RWPE1 (cell line): ENCODE measurements around the gene NBAS.

ENCODE experiments used
- CTCF ChIA-PET: fragments of 350-600 bp; sonication (Branson Sonifier 250); formaldehyde crosslinking; extraction: SDS; loops from one replicate; lab custom pipeline; 2021; lab: Yijun Ruan, JAX
- POLR2A ChIA-PET: fragments of 400-600 bp; formaldehyde crosslinking; extraction: SDS; loops from one replicate; lab custom pipeline; 2020; ENCODE audit warnings: antibody characterized with exemption; ENCODE audit not compliant: low non-redundant PET; lab: Yijun Ruan, JAX
- DNase-seq: peaks from one replicate; pipeline ENCODE4 v3.0.0; 2012; ENCODE audit warnings: low spot score
- H3K27ac ChIP-seq: fragments of 450-650 bp; 2 replicates; pipeline ENCODE4 v1.5.1; 2017
- CTCF ChIP-seq: fragments of 450-650 bp; conservative IDR thresholded peaks from 2 replicates; pipeline ENCODE4 v1.5.1; 2017; ENCODE audit warnings: low read depth, mild to moderate bottlenecking

NBAS gene

GRCh38 chr2:15568874-15569273, 7.7 kb upstream of the NBAS start:
- H3K27ac ChIP-seq: no peak overlapping the region
- no peak for TF ChIP-seq CTCF
- CTCF ChIA-PET: no interaction called here
- POLR2A ChIA-PET: no interaction called here
- no peak for DNase-seq

- ChIA-PET CTCF (interaction anchor here (0.6 to 1.5 kb wide), 2 partner anchors 10 to 965 kb away, joined by 3 to 9 read pairs; no protein-coding TSS in a partner anchor), POLR2A (no interaction called here)
- TF ChIP-seq CTCF: no peak
- H3K27ac ChIP-seq: no peak overlapping the region
- no peak for DNase-seq
Measured at GRCh38 chr2:15566912-15567311, 5.8 kb upstream of the NBAS start.

- no peak overlapping the region for H3K27ac ChIP-seq
- POLR2A ChIA-PET: no interaction called here
- CTCF ChIA-PET: interaction anchor here (0.6 to 1.4 kb wide), 2 partner anchors 11 to 965 kb away, joined by 3 to 8 read pairs; no protein-coding TSS in a partner anchor
- TF ChIP-seq CTCF: no peak
- DNase-seq: no peak
Measured at GRCh38 chr2:15565994-15566671, 5.0 kb upstream of the NBAS start.

GRCh38 chr2:15565392-15565791, 4.3 kb upstream of the NBAS start:
- TF ChIP-seq CTCF: no peak
- H3K27ac ChIP-seq: no peak overlapping the region
- ChIA-PET CTCF (interaction anchor here (1.4 kb wide), 1 partner anchor 12 kb away, joined by 8 read pairs; no protein-coding TSS in a partner anchor), POLR2A (no interaction called here)
- DNase-seq: no peak

GRCh38 chr2:15563227-15564100, 2.3 kb upstream of the NBAS start:
- POLR2A ChIA-PET: no interaction called here
- CTCF ChIA-PET: no interaction called here

More at GRCh38 chr2:15563227-15564100, 2.3 kb upstream of the NBAS start:
- TF ChIP-seq CTCF: no peak
- H3K27ac ChIP-seq: no peak overlapping the region
- DNase-seq: peak; percentile 26
